Fibroblast of lung (primary cell): ENCODE data around the gene SLPI.

ENCODE experiments used
- CTCF ChIP-seq, 2 donors: IDR thresholded peaks in 1 of 2; conservative IDR thresholded peaks in 1 of 2; 1 replicate in 1 of 2; 2 replicates in 1 of 2; pipeline ENCODE4 v1.5.1; 2011 to 2012; ENCODE audit warnings: low read length in 2 of 2, control low read depth in 1 of 2, inconsistent platforms in 1 of 2, low read depth in 1 of 2, mild to moderate bottlenecking in 1 of 2
- EZH2 ChIP-seq: IDR thresholded peaks from 2 replicates; pipeline ENCODE4 v1.5.1; 2012; ENCODE audit warnings: low read length, control low read depth, mild to moderate bottlenecking; ENCODE audit errors: missing control alignments

GRCh38 chr20:45292343-45292742 lies 38.0 kb upstream of the SLPI start:
- TF ChIP-seq CTCF (conservative IDR thresholded peaks at IDR 0.05 in 1 of 2, IDR thresholded peaks at IDR 0.05 in 1 of 2; ENCODE audit: low read depth in 1 of 2, low read length in 2 of 2) = no peak
- TF ChIP-seq EZH2 = no peak
